Astrocyte (in vitro differentiated cells and primary cell): ENCODE data around the gene WDR27.

Experiments used
- CTCF ChIP-seq: IDR thresholded peaks from 2 replicates; pipeline ENCODE4 v1.5.1; 2011; ENCODE audit warnings: low read depth, mild to moderate bottlenecking, inconsistent platforms, low read length, moderate library complexity; ENCODE audit not compliant: insufficient read depth
- EZH2 ChIP-seq: IDR thresholded peaks from 2 replicates; pipeline ENCODE4 v1.6.1; 2012; ENCODE audit warnings: mild to moderate bottlenecking, low read length, inconsistent platforms; ENCODE audit not compliant: insufficient read depth

GRCh38 chr6:169669889-169670288 lies 31.9 kb downstream of the WDR27 start:
- TF ChIP-seq CTCF (no peak), EZH2 (no peak)
